Measurements from ENCODE around the gene BPIFB3.

Gene BPIFB3

DNA sequence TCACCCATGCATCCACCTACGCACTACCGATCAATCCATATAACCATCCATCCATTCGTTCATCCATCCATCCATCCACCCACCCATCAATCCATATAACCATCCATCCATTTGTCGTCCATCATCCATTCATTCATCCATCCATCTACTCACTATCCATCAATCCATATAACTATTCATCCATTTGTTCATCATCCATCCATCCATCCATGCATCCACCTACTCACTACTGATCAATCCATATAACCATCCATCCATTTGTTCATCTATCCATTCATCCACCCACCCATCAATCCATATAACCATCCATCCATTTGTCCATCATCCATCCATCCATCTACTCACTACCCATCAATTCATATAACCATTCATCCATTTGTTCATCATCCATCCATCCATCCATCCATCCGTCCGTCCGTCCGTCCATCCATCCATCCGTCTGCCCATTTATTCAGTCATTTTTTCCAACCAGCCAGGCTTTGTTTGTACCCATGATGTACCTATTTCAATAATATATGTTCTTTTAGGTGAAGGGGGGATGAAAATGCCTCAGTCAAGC lies 28.3 kb upstream of the BPIFB3 start:
- no peaks in the 10 kb centered on the region for H3K79me2 ChIP-seq (ENCODE audit: insufficient read depth, low read depth)
- H3K4me1 ChIP-seq (ENCODE audit: low read depth, poor library complexity, severe bottlenecking): no peaks in the 10 kb centered on the region
- H3K4me2 ChIP-seq: no peak overlapping the region
- H3K27ac ChIP-seq: no peak overlapping the region
- H3K27me3 ChIP-seq (ENCODE audit: insufficient read depth, low read depth): peaks cover 17% of the 10 kb centered on the region
- H2AFZ ChIP-seq (ENCODE audit: low read depth): no peak overlapping the region
- H3K9ac ChIP-seq: no peak overlapping the region
- no peak overlapping the region for H3K4me3 ChIP-seq (IDR thresholded peaks at IDR 0.05; ENCODE audit: insufficient read depth, low read depth, low read length)
- TF ChIP-seq, protein P1, sequence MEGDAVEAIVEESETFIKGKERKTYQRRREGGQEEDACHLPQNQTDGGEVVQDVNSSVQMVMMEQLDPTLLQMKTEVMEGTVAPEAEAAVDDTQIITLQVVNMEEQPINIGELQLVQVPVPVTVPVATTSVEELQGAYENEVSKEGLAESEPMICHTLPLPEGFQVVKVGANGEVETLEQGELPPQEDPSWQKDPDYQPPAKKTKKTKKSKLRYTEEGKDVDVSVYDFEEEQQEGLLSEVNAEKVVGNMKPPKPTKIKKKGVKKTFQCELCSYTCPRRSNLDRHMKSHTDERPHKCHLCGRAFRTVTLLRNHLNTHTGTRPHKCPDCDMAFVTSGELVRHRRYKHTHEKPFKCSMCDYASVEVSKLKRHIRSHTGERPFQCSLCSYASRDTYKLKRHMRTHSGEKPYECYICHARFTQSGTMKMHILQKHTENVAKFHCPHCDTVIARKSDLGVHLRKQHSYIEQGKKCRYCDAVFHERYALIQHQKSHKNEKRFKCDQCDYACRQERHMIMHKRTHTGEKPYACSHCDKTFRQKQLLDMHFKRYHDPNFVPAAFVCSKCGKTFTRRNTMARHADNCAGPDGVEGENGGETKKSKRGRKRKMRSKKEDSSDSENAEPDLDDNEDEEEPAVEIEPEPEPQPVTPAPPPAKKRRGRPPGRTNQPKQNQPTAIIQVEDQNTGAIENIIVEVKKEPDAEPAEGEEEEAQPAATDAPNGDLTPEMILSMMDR (conservative IDR thresholded peaks at IDR 0.05; ENCODE audit: low read depth, low read length): no peak
- H3K36me3 ChIP-seq (ENCODE audit: insufficient read depth): no peaks in the 10 kb centered on the region
- no peaks in the 10 kb centered on the region for H4K20me1 ChIP-seq (ENCODE audit: insufficient read depth)

DNA sequence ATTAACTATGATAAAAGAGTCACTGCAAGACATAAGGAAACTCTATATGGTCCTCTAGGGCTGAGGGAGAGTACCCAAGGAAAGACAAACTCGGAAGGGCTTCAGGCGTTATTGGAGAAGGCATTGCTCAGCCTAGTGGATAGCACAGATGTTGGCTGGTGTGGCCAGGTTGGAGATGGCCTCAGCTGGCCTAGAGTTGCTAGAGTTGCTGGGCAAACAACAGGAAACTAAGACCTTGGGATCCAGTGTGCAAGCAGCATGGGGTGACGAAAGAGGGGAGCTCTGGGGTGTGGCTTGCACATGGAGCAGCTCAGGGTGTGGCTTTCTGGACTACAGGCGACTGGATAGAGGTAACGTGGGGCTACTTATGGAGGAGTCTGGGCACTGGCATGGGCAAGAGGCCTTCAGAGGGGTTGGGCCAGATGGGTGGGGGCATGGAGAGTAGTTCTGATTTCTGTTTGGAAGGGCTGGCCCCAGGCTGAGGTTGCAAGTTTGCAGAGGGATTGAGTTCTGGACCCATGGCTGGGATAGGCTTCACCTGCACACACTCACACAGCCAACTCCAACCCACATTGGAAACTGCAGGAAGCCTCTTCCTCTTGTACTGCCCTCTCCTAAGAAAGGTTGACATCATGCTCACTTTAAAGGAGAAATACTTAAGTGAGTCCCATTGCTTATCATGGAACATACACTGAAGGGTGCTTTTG lies 27.5 kb upstream of the BPIFB3 start:
- TF ChIP-seq, protein P1 (conservative IDR thresholded peaks at IDR 0.05; ENCODE audit: low read depth, low read length): no peak
- no peaks in the 10 kb centered on the region for H3K36me3 ChIP-seq (ENCODE audit: insufficient read depth)
- H3K4me1 ChIP-seq (ENCODE audit: low read depth, poor library complexity, severe bottlenecking): no peaks in the 10 kb centered on the region
- H4K20me1 ChIP-seq (ENCODE audit: insufficient read depth): no peaks in the 10 kb centered on the region
- H3K4me2 ChIP-seq: no peak overlapping the region
- no peak overlapping the region for H2AFZ ChIP-seq (ENCODE audit: low read depth)
- H3K27ac ChIP-seq: no peak overlapping the region
- H3K27me3 ChIP-seq (ENCODE audit: insufficient read depth, low read depth): peaks cover 23% of the 10 kb centered on the region
- no peak overlapping the region for H3K4me3 ChIP-seq (IDR thresholded peaks at IDR 0.05; ENCODE audit: insufficient read depth, low read depth, low read length)
- H3K79me2 ChIP-seq (ENCODE audit: insufficient read depth, low read depth): no peaks in the 10 kb centered on the region
- no peak overlapping the region for H3K9ac ChIP-seq

DNA sequence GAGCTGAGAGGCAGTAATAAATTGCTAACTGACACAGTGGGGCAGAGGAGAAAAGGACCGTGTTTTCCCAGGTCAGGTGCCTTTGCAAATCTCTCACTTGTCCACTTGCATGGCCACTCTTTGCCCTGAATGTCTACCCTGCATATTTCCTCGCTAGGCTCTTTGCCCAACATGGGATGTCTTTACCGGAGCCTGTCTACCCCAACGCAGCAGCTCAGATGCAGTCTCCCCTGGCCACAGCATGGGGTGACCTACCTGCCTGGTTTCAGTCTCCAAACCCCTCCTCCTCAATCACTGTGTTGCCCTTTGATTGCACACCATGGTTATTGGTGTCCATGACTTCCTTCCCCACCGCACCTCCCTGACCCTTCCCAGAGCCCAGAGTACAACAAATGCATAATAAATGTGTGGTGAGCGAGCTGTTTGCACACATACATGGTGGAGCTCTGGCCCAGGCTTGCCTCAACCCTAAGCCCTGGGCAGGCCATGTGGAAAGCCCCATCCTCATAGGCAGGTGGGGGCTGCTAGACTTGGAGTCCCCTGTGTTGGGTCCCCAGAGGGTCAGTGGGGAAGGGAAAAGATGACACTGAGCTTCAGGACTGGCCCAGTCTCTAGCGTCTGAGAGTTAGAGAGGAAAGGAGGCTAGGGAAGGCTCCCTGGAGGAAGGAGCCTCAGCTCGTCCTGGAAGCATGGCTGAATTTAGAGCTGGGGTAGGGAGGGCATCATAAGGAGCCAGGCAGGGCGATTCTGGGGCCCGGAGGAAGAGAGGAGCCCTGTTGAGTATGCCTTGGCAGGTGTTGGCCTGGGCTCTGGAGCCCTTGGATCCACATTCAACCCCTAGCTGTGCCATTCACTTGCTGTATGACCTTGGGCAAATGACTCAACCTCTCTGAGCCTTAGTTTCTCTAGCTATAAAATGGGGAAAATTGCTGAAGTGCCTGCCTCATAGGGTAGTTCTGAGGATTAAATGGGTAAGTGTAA lies 26.6 kb upstream of the BPIFB3 start:
- H4K20me1 ChIP-seq (ENCODE audit: insufficient read depth): no peaks in the 10 kb centered on the region
- TF ChIP-seq, protein P1 (conservative IDR thresholded peaks at IDR 0.05; ENCODE audit: low read depth, low read length): no peak
- H3K9ac ChIP-seq: no peak overlapping the region
- peaks cover 23% of the 10 kb centered on the region for H3K27me3 ChIP-seq (ENCODE audit: insufficient read depth, low read depth)
- no peak overlapping the region for H3K4me2 ChIP-seq
- H3K79me2 ChIP-seq (ENCODE audit: insufficient read depth, low read depth): no peaks in the 10 kb centered on the region
- H3K4me3 ChIP-seq (IDR thresholded peaks at IDR 0.05; ENCODE audit: insufficient read depth, low read depth, low read length): no peak overlapping the region
- no peak overlapping the region for H2AFZ ChIP-seq (ENCODE audit: low read depth)
- no peak overlapping the region for H3K27ac ChIP-seq
- no peaks in the 10 kb centered on the region for H3K4me1 ChIP-seq (ENCODE audit: low read depth, poor library complexity, severe bottlenecking)
- H3K36me3 ChIP-seq (ENCODE audit: insufficient read depth): no peaks in the 10 kb centered on the region

DNA sequence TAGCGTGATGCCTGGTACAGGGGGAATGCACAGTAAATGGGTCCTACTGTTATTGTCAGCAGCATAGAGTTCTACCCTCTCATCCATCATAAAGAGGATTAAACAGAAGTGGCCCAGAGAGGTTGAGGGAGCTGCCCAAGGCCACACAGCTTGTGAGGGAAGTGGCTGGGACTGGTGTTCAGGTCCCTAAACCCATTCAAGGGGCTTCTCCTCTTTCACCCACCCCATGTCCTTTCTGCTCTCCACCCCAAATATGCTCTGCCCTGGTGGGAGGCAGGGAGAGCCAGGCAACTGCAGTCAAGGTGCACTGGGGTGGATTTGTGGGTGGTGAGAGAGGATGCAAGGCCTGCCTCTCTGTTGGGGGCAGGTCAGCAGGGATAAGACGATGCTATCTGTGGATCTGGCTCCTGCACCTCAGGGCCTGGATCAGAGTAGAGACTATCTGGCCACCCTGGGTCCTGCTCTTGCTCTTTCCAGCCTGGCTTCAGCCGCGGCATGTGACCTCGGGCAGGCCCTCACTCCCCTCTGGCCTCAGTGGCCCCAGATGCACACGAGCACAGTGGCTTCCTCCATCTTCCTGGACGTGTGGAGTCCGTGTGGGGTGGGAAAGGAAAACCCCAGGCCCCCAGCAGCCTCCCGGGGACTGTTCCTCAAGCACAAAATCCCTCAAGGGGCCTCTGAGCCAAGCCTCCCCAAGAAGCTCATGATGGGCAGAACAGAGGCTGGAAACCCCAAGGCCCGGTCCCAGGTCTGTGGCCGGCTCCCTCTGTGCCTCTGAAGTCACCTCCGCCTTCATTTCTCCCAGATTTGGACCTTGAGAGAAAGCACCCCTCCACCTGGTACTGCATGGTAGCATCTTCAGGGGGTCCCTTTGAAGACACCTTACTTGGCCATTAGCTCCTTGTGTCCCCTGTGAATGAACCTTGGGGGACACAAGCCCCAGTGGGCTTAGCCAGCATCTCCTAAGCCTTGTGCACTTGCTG lies 25.6 kb upstream of the BPIFB3 start:
- Histone ChIP-seq H3K9ac (no peak overlapping the region), H4K20me1 (ENCODE audit: insufficient read depth) (no peaks in the 10 kb centered on the region), H3K4me2 (no peak overlapping the region), H3K79me2 (ENCODE audit: insufficient read depth, low read depth) (no peaks in the 10 kb centered on the region), H3K4me1 (ENCODE audit: low read depth, poor library complexity, severe bottlenecking) (no peaks in the 10 kb centered on the region), H3K27ac (no peak overlapping the region), H3K27me3 (ENCODE audit: insufficient read depth, low read depth) (peaks cover 25% of the 10 kb centered on the region), H3K36me3 (ENCODE audit: insufficient read depth) (no peaks in the 10 kb centered on the region), H2AFZ (ENCODE audit: low read depth) (no peak overlapping the region), H3K4me3 (IDR thresholded peaks at IDR 0.05; ENCODE audit: insufficient read depth, low read depth, low read length) (no peak overlapping the region)
- TF ChIP-seq, protein P1 (conservative IDR thresholded peaks at IDR 0.05; ENCODE audit: low read depth, low read length): no peak

Measured in KMS-11 (cell line).